Gastroesophageal sphincter (tissue), 4 donors: ENCODE data around the gene EPHB1. TPM values are rescaled to one million over a fixed set of nuclear protein-coding genes. Genes with fewer than 3 reads are reported as not detected.

Source experiments
- ATAC-seq: fragments of 150-250 bp; one replicate; pipeline ENCODE4 v1.9.1; 2016; ENCODE audit warnings: mild to moderate bottlenecking, moderate library complexity
- H3K27ac ChIP-seq, 4 donors: fragments of 200-600 bp; sonication (generic) in 3 of 4; 1 replicate in 3 of 4; 2 replicates in 1 of 4; pipeline ENCODE4 v1.5.1; 2016 to 2019
- H3K27me3 ChIP-seq: fragments of 200-600 bp; sonication (generic); one replicate; pipeline ENCODE4 v1.5.1; 2019
- H3K36me3 ChIP-seq, 2 donors: fragments of 200-600 bp; sonication (generic); one replicate each; pipeline ENCODE4 v1.5.1; 2019; ENCODE audit warnings: control low read depth in 1 of 2
- H3K4me1 ChIP-seq, 3 donors: fragments of 200-600 bp; sonication (generic); 1 replicate in 2 of 3; 2 replicates in 1 of 3; pipeline ENCODE4 v1.5.1; 2016 to 2019; ENCODE audit warnings: control low read depth in 2 of 3
- H3K4me3 ChIP-seq, 2 donors: fragments of 200-600 bp; sonication (generic); one replicate each; pipeline ENCODE4 v1.5.1; 2019; ENCODE audit warnings: mild to moderate bottlenecking in 1 of 2, moderate library complexity in 1 of 2
- H3K9me3 ChIP-seq, 3 donors: fragments of 200-600 bp; sonication (generic); one replicate each; pipeline ENCODE4 v1.5.1; 2017 to 2019; ENCODE audit warnings: control low read depth in 2 of 3
- CTCF ChIP-seq, 4 experiments: fragments of 200-600 bp in 2 of 4; fragments of 450-650 bp in 2 of 4; sonication (generic) in 1 of 4; IDR thresholded peaks; one replicate each; pipeline ENCODE4 v1.5.1; 2017 to 2019; ENCODE audit warnings: antibody characterized with exemption in 4 of 4, mild to moderate bottlenecking in 2 of 4, moderate library complexity in 2 of 4
- EP300 ChIP-seq: sonication (generic); formaldehyde crosslinking; IDR thresholded peaks from one replicate; pipeline ENCODE4 v1.6.1; 2017; ENCODE audit warnings: antibody characterized with exemption, mild to moderate bottlenecking
- POLR2A ChIP-seq, 2 donors: fragments of 450-650 bp; IDR thresholded peaks; one replicate each; pipeline ENCODE4 v1.6.1; 2017; ENCODE audit warnings: antibody characterized with exemption in 2 of 2, mild to moderate bottlenecking in 2 of 2, moderate library complexity in 1 of 2
- POLR2AphosphoS5 ChIP-seq: sonication (generic); formaldehyde crosslinking; IDR thresholded peaks from one replicate; pipeline ENCODE4 v1.6.1; 2017; ENCODE audit warnings: antibody characterized with exemption
- WGBS, 2 donors: methylation state at CpG; one replicate each; pipeline ENCODE4 v1.1.5; 2018; ENCODE audit warnings: low coverage in 1 of 2; 5-methylcytosine and 5-hydroxymethylcytosine counted together
- total RNA-seq, 4 donors: library from RNA; depleted of rRNA; stranded (reverse); fragments of >200 nt; gene quantifications; one replicate each; pipeline ENCODE4 v1.1.0, GENCODE V29; 2016

Gene EPHB1
- total RNA-seq, 4 donors from 2014 or later: 0.81 to 5.7 (median 2.5) TPM; not detected in 1

GRCh38 chr3:134799393-134799792 is 4.3 kb downstream of the EPHB1 start:
- no peak for TF ChIP-seq POLR2A (IDR thresholded peaks at IDR 0.05)
- TF ChIP-seq CTCF (IDR thresholded peaks at IDR 0.05): peak in 1 of 4 experiments; percentile 12
- TF ChIP-seq POLR2AphosphoS5: peak; percentile 40
- TF ChIP-seq EP300: no peak
- Histone ChIP-seq H3K36me3 (no peaks in the 10 kb centered on the region), H3K4me1 (peaks cover 0 to 52% (median 20%) of the 10 kb centered on the region in 3 donors), H3K9me3 (no peaks in the 10 kb centered on the region), H3K27ac (peak overlapping the region in 2 of 4 donors; percentile 84 to 86), H3K27me3 (peaks cover 34% of the 10 kb centered on the region), H3K4me3 (no peak overlapping the region)
- WGBS, 2 donors: 50% methylated on average over 5 of the region's 6 CpGs; no CpG with 5 or more reads in 1 of the 2 donors
- peak; percentile 29 for ATAC-seq

GRCh38 chr3:134801204-134801958 is 6.3 kb downstream of the EPHB1 start:
- 85 to 96% methylated on average over 3 to 6 of the region's 6 CpGs for WGBS, 2 donors
- peaks cover 22% of the 10 kb centered on the region for H3K27me3 ChIP-seq
- H3K4me1 ChIP-seq: peaks cover 0 to 35% (median 11%) of the 10 kb centered on the region in 3 donors
- no peaks in the 10 kb centered on the region for H3K9me3 ChIP-seq
- no peaks in the 10 kb centered on the region for H3K36me3 ChIP-seq
- TF ChIP-seq CTCF (IDR thresholded peaks at IDR 0.05) (no peak), EP300 (no peak), POLR2AphosphoS5 (no peak), POLR2A (IDR thresholded peaks at IDR 0.05) (no peak)
- no peak for ATAC-seq
- no peak overlapping the region for H3K4me3 ChIP-seq
- no peak overlapping the region for H3K27ac ChIP-seq

GRCh38 chr3:134802428-134803050 is 7.5 kb downstream of the EPHB1 start:
- Histone ChIP-seq H3K36me3 (no peaks in the 10 kb centered on the region), H3K4me1 (peaks cover 0 to 23% (median 5%) of the 10 kb centered on the region in 3 donors), H3K4me3 (no peak overlapping the region), H3K9me3 (no peaks in the 10 kb centered on the region), H3K27ac (no peak overlapping the region), H3K27me3 (peaks cover 11% of the 10 kb centered on the region)
- TF ChIP-seq POLR2A (IDR thresholded peaks at IDR 0.05) (no peak), EP300 (no peak), POLR2AphosphoS5 (no peak), CTCF (IDR thresholded peaks at IDR 0.05) (no peak)
- 60 to 61% methylated on average over 1 to 2 of the region's 2 CpGs for WGBS, 2 donors
- no peak for ATAC-seq

- TF ChIP-seq CTCF (IDR thresholded peaks at IDR 0.05) (no peak), EP300 (no peak), POLR2A (IDR thresholded peaks at IDR 0.05) (no peak)
- H3K36me3 ChIP-seq: no peaks in the 10 kb centered on the region
- H3K27ac ChIP-seq: no peak overlapping the region
- H3K27me3 ChIP-seq: peaks cover 5% of the 10 kb centered on the region
- no peak overlapping the region for H3K4me3 ChIP-seq
- no peak for ATAC-seq
- no peaks in the 10 kb centered on the region for H3K9me3 ChIP-seq
- 53 to 80% methylated on average over 1 to 2 of the region's 3 CpGs for WGBS, 2 donors
- peaks cover 0 to 18% (median 5%) of the 10 kb centered on the region in 3 donors for H3K4me1 ChIP-seq
Observed at GRCh38 chr3:134803051-134803505, 8.0 kb downstream of the EPHB1 start.
